Measurements from ENCODE around the gene SRXN1.
A peak's percentile ranks its signal among the peaks of the same experiment; 100 is the strongest.
"Not testable (repeated sequence)": the region's sequence is repeated elsewhere in the genome, so short reads cannot be mapped to it uniquely, and the experiment has no call there.

Gene SRXN1

DNA sequence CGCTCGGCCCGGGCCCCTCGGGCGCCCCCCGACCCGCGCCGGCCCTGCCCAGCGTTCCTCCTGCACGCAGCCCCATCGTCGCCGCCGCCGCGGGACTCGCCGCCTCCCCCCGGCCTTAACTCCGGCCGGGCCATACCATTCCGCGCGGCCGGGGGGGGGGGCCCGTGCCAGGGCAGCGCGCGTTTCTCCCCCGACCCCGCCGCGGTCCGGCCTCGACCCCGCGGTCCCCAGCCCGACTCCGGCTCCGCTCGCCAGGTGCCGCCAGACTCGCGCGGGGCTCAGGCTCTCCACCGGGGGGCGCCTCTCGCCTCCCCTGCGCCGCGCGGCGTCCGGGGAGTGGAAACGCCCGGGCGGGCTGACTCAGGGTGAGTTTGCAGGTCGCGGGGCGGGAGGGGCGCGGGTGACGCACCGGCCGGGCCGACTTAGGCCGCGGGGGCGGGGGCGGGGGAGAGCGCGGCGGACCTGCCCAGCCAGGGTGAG, at the start of gene SRXN1:
Gene SRXN1 (minus strand): TSS at position 91 of the 480 bp plus-strand sequence. CDS start 15 bp downstream, at position 76.
- peak; percentile 90 for DNase-seq (ENCODE audit: low read depth)

- DNase-seq (ENCODE audit: low read depth) = no peak
Measured at GRCh38 chr20:701401-702129, 48.6 kb upstream of the SRXN1 start.

- DNase-seq (ENCODE audit: low read depth) = no peak
Measured at GRCh38 chr20:699811-700338, 46.9 kb upstream of the SRXN1 start.

DNA sequence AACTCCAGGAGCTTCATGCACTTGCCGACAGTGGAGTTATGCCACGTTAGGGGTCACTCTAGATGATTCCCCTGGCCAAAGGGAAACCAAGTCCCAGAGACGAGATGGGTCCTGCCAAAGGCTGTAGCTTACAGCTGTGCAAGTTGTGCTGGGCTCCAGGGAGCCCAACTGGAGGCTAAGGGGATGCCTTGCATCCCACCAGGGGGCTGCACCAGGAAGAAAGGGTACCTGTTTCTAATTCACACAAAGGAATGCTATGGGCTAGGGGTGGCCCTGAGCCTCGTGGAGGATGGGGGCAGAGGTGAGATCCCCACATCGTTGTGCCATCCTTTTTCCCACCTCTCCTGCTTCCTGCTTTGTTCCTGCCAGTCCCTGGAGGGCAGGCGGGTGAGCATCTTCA, 46.3 kb upstream of the SRXN1 start:
- DNase-seq (ENCODE audit: low read depth) = no peak

DNA sequence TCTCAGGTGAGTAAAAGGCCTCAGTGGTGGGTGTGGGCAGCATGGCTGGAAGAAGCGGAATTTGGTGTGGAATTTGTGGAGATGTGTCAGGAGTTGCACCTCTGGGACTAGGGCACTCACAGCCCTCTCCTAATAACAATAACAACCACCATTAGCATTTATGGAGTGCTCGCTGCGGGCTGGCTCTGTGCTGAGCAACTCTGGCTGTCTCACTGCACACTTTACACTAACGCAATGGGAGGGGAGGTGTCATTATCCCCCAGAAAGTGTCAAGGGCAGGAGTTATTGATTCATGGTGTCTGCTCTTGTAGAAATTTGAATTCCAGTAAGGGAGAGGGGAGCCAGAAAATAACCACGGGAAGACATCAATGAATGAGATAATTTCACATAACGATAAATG, 45.3 kb upstream of the SRXN1 start:
- no peak for DNase-seq (ENCODE audit: low read depth)

GRCh38 chr20:697826-698225, 44.8 kb upstream of the SRXN1 start:
- no peak for DNase-seq (ENCODE audit: low read depth)

DNA sequence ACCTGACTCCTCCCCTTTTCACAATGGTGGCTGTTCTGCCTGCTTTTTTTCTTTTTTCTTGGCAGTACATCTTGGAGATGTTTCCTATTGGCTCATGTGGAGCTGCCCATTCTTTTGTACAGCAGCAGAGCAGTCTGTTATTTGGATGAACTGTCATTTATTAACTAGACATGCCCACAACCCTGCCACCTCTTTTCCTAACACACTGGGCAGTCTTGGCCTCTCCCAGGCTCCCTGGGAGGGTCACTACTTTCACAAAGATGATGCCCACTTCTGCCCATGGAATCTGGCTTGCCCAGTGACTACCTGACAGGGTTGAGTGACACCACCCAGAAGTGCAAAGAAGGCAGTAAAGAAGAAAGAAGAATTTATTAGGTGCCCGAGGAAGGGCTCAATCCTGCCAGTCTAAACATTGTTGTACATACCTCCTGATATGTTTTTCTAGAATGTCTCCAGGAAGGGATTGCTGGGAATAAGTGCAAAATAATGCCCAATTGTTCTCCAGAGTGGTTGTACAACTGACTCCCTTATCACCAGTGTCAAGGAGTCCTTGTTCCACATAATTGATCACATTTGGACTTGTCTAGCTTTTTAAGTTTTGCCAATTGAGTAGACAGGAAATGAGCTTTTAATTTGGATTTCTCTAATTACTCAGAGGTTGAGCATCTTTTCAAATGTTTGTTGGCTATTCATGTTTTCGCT, 42.3 kb upstream of the SRXN1 start:
- no peak for DNase-seq (ENCODE audit: low read depth)

DNA sequence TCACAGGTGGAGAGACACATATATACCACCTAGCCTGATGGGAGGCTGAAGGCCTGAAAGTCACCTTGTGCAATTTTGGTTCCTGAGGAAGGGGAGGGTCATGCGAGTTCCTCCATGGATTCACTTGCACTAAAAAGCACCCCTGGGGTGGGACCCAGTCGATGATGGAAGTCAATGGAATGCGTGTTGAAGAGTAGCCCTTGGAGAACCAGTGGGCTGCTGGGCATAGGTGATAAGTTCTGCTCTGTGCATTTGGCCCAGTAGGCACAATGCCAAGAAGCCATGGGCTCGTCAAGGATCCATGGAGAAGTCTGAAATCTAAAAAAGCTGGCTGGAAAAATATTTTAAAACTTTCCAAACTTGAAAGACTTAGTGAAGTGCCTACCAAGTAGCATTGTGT, 41.5 kb upstream of the SRXN1 start:
- DNase-seq (ENCODE audit: low read depth) = no peak

GRCh38 chr20:693786-694185, 40.8 kb upstream of the SRXN1 start:
- not testable (repeated sequence) for DNase-seq (ENCODE audit: low read depth)

- no peak for DNase-seq (ENCODE audit: low read depth)
Measured at GRCh38 chr20:692044-692443, 39.0 kb upstream of the SRXN1 start.

DNA sequence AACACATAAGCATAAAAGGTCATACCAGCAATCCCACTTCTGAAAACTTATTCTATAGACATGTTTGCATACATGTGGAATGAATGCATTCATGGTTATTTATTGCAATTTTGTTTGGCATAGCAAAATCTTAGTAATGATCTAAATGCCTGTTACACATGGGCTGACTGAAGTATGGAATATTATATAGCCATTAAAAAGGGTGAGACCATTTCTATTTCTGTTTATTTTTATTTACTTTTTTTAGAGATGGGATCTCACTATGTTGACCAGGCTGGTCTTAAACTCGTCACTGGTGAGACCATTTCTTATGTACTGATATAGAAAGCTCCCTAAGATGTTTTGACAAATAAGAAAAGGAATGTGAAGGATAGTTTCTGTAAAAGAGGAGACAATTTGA, 36.9 kb upstream of the SRXN1 start:
- no peak for DNase-seq (ENCODE audit: low read depth)

GRCh38 chr20:689348-689747, 36.3 kb upstream of the SRXN1 start:
- DNase-seq (ENCODE audit: low read depth) = no peak

- no peak for DNase-seq (ENCODE audit: low read depth)
Measured at GRCh38 chr20:688809-689212, 35.8 kb upstream of the SRXN1 start.

- no peak for DNase-seq (ENCODE audit: low read depth)
Measured at GRCh38 chr20:687468-688203, 34.6 kb upstream of the SRXN1 start.

- DNase-seq (ENCODE audit: low read depth) = no peak
Measured at GRCh38 chr20:684676-685319, 31.8 kb upstream of the SRXN1 start.

- DNase-seq (ENCODE audit: low read depth) = no peak
Measured at GRCh38 chr20:682123-682522, 29.1 kb upstream of the SRXN1 start.

- DNase-seq (ENCODE audit: low read depth) = no peak
Measured at GRCh38 chr20:680638-681187, 27.7 kb upstream of the SRXN1 start.

- DNase-seq (ENCODE audit: low read depth) = no peak
Measured at GRCh38 chr20:677957-678356, 25.0 kb upstream of the SRXN1 start.

GRCh38 chr20:676967-677366, 24.0 kb upstream of the SRXN1 start:
- no peak for DNase-seq (ENCODE audit: low read depth)

DNA sequence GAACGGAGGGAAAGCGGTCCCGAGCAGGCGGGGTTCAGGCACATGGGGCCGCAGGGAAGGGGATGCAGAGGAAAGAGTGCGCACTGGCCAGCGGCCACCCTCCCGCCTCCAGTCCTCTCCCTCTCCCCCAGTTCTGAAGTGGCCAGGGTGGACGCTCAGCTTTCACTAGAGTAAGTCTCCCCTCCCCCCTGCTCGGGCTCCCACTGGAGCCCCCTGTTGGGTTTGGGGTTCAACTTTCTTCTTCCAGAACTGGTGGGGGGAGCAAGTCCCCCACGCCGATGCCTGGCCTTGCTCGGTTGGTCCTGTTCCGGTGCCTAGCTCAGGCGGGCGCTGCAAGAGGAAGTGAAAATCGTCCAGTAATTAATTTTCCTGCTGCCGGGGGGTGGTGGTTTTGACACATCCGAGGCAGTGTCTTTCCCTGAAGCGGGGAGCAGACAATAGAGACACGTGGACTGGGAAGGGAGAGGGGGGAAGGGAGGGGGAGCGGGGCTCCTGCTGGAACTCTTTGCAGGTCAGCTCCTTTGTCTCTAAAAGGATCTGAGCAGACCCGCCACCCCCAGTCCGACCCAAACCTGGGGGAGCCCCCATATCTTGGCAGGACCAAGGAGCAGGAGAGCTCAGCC, 23.4 kb upstream of the SRXN1 start:
- no peak for DNase-seq (ENCODE audit: low read depth)
